GM12801 (cell line): ENCODE measurements around the gene TMEM167A.

Experiments
- CTCF ChIP-seq: IDR thresholded peaks from one replicate; pipeline ENCODE4 v1.5.1; 2011; ENCODE audit warnings: control low read depth; ENCODE audit not compliant: insufficient read length; ENCODE audit errors: extremely low read depth

TMEM167A gene

GRCh38 chr5:83066548-83067110 lies 10.6 kb downstream of the TMEM167A start:
- no peak for TF ChIP-seq CTCF

- no peak for TF ChIP-seq CTCF
Observed at GRCh38 chr5:83059341-83059740, 17.9 kb downstream of the TMEM167A start.

GRCh38 chr5:83058726-83059125 lies 18.5 kb downstream of the TMEM167A start:
- no peak for TF ChIP-seq CTCF

- no peak for TF ChIP-seq CTCF
Observed at GRCh38 chr5:83055166-83055565, 22.0 kb downstream of the TMEM167A start.

GRCh38 chr5:83050723-83051340 lies 26.4 kb downstream of the TMEM167A start:
- TF ChIP-seq CTCF, result no peak

- TF ChIP-seq CTCF, result no peak
Observed at GRCh38 chr5:83049370-83049885, 27.8 kb downstream of the TMEM167A start.

GRCh38 chr5:83048811-83049210 lies 28.4 kb downstream of the TMEM167A start:
- TF ChIP-seq CTCF, result no peak

- TF ChIP-seq CTCF, result no peak
Observed at GRCh38 chr5:83048277-83048676, 28.9 kb downstream of the TMEM167A start.
